K562 (cell line): Measurements from ENCODE around the gene CDIPT. TPM values are rescaled to one million over a fixed set of nuclear protein-coding genes. Genes with fewer than 3 reads are reported as not detected.

Experiments
- SP2 ChIP-seq: IDR thresholded peaks from 2 replicates; pipeline ENCODE4 v1.6.1; 2011; ENCODE audit warnings: mild to moderate bottlenecking, low read depth, low read length, moderate library complexity; ENCODE audit not compliant: poor library complexity, severe bottlenecking; ENCODE audit errors: extremely low read depth
- polyA plus RNA-seq, 8 experiments: library from polyadenylated mRNA; depleted of rRNA in 4 of 8; stranded (reverse) in 5 of 8; unstranded in 3 of 8; fragments of >200 nt; fragmentation: Nextera tagmentation in 2 of 8; fragmentation: Illumina TruSeq in 1 of 8; extraction: Ambion mirVana in 2 of 8; extraction: Trizol in 1 of 8; gene quantifications; 2 replicates each; pipeline versions ENCODE4 v1.2.1 to v1.2.3, GENCODE V29; 2011 to 2014; ENCODE audit warnings: inconsistent platforms in 1 of 8, missing spikeins in 1 of 8
- total RNA-seq, 7 experiments: library from RNA; depleted of rRNA in 6 of 7; stranded (reverse); fragments of >200 nt in 6 of 7; fragmentation: Illumina TruSeq in 2 of 7; extraction: Trizol in 2 of 7; gene quantifications; 2 replicates each; pipeline versions ENCODE4 v1.2.1 to v1.2.3, GENCODE V29; 2011 to 2021; ENCODE audit warnings: low replicate concordance in 1 of 7
- TF ChIP-seq, protein P1 (sequence below): fragments of 450-650 bp; IDR thresholded peaks from 2 replicates; pipeline ENCODE4 v1.6.1; 2016; ENCODE audit warnings: low read depth
- TF ChIP-seq, protein P2 (sequence below), 2 experiments: fragments of 450-650 bp; IDR thresholded peaks; 2 replicates each; pipeline ENCODE4 v1.6.1; 2018; ENCODE audit warnings: mild to moderate bottlenecking in 2 of 2, low read depth in 1 of 2; ENCODE audit not compliant: partially characterized antibody in 2 of 2

Gene CDIPT
- total and polyA plus RNA-seq, 9 of the 15 experiments (the other 6 are each of a cell fraction or from before 2014, with no cell fraction given), result 1.3 to 37.0 (median 23.0) TPM

DNA sequence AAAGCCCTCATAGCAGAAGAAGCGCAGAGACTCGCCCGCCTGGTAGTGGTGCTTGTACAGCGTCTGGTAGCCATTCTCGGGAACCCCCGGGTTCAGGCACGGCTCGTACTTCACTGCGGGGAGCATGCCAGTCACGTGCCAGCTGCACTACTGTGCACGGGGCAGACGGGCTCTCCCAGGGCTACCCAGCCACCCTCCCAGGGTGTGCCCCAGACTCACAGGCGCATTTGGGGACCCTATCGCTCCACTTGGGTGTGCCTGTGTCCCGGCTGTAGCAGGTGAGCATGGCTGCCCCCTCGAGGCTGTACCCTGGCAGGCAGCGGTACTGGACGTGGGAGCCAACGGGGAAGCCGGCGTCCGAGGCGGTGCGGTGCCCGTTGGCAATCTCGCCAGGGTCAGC is 10.3 kb upstream of the CDIPT start (continued):
- TF ChIP-seq, protein P1, sequence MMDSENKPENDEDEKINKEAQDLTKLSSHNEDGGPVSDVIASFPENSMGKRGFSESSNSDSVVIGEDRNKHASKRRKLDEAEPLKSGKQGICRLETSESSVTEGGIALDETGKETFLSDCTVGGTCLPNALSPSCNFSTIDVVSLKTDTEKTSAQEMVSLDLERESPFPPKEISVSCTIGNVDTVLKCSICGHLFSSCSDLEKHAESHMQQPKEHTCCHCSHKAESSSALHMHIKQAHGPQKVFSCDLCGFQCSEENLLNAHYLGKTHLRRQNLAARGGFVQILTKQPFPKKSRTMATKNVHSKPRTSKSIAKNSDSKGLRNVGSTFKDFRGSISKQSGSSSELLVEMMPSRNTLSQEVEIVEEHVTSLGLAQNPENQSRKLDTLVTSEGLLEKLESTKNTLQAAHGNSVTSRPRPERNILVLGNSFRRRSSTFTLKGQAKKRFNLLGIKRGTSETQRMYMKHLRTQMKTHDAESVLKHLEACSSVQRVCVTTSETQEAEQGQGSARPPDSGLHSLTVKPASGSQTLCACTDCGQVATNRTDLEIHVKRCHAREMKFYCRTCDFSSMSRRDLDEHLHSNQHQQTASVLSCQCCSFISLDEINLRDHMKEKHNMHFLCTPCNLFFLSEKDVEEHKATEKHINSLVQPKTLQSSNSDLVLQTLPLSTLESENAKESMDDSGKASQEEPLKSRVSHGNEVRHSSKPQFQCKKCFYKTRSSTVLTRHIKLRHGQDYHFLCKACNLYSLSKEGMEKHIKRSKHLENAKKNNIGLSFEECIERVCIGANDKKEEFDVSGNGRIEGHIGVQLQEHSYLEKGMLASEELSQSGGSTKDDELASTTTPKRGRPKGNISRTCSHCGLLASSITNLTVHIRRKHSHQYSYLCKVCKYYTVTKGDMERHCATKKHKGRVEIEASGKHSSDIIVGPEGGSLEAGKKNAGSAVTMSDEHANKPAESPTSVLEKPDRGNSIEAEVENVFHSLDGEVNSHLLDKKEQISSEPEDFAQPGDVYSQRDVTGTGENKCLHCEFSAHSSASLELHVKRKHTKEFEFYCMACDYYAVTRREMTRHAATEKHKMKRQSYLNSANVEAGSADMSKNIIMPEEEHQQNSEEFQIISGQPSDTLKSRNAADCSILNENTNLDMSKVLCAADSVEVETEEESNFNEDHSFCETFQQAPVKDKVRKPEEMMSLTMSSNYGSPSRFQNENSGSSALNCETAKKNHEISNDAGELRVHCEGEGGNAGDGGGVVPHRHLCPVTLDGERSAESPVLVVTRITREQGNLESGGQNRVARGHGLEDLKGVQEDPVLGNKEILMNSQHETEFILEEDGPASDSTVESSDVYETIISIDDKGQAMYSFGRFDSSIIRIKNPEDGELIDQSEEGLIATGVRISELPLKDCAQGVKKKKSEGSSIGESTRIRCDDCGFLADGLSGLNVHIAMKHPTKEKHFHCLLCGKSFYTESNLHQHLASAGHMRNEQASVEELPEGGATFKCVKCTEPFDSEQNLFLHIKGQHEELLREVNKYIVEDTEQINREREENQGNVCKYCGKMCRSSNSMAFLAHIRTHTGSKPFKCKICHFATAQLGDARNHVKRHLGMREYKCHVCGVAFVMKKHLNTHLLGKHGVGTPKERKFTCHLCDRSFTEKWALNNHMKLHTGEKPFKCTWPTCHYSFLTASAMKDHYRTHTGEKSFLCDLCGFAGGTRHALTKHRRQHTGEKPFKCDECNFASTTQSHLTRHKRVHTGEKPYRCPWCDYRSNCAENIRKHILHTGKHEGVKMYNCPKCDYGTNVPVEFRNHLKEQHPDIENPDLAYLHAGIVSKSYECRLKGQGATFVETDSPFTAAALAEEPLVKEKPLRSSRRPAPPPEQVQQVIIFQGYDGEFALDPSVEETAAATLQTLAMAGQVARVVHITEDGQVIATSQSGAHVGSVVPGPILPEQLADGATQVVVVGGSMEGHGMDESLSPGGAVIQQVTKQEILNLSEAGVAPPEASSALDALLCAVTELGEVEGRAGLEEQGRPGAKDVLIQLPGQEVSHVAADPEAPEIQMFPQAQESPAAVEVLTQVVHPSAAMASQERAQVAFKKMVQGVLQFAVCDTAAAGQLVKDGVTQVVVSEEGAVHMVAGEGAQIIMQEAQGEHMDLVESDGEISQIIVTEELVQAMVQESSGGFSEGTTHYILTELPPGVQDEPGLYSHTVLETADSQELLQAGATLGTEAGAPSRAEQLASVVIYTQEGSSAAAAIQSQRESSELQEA, result no peak
- TF ChIP-seq, protein P2, sequence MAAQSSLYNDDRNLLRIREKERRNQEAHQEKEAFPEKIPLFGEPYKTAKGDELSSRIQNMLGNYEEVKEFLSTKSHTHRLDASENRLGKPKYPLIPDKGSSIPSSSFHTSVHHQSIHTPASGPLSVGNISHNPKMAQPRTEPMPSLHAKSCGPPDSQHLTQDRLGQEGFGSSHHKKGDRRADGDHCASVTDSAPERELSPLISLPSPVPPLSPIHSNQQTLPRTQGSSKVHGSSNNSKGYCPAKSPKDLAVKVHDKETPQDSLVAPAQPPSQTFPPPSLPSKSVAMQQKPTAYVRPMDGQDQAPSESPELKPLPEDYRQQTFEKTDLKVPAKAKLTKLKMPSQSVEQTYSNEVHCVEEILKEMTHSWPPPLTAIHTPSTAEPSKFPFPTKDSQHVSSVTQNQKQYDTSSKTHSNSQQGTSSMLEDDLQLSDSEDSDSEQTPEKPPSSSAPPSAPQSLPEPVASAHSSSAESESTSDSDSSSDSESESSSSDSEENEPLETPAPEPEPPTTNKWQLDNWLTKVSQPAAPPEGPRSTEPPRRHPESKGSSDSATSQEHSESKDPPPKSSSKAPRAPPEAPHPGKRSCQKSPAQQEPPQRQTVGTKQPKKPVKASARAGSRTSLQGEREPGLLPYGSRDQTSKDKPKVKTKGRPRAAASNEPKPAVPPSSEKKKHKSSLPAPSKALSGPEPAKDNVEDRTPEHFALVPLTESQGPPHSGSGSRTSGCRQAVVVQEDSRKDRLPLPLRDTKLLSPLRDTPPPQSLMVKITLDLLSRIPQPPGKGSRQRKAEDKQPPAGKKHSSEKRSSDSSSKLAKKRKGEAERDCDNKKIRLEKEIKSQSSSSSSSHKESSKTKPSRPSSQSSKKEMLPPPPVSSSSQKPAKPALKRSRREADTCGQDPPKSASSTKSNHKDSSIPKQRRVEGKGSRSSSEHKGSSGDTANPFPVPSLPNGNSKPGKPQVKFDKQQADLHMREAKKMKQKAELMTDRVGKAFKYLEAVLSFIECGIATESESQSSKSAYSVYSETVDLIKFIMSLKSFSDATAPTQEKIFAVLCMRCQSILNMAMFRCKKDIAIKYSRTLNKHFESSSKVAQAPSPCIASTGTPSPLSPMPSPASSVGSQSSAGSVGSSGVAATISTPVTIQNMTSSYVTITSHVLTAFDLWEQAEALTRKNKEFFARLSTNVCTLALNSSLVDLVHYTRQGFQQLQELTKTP (IDR thresholded peaks at IDR 0.05; ENCODE audit: low read depth in 1 of 2, partially characterized antibody in 2 of 2), result no peak
- no peak for TF ChIP-seq SP2
